T-helper 17 cell (primary cell): ENCODE results near the gene RNF114. TPM values are rescaled to one million over a fixed set of nuclear protein-coding genes. Genes with fewer than 3 reads are reported as not detected.

Source experiments
- ATAC-seq: fragments of 150-1000 bp; cut with Tn5 transposase; 2 replicates; pipeline ENCODE4 v1.10.0; 2021; ENCODE audit warnings: mild to moderate bottlenecking, moderate library complexity
- DNase-seq, 3 donors: peaks; one replicate each; pipeline versions ENCODE4 v3.0.0 to v3.0.0-alpha.2; 2020 to 2021
- H3K9me3 ChIP-seq: one replicate; pipeline ENCODE4 v1.7.0; 2013; ENCODE audit warnings: low read length, mild to moderate bottlenecking; ENCODE audit not compliant: control insufficient read depth, poor library complexity, severe bottlenecking
- H3K27ac Mint-ChIP-seq: one replicate; pipeline ENCODE4 v1.8.0; 2022; ENCODE audit warnings: mild to moderate bottlenecking, moderate library complexity, mixed read lengths
- H3K27me3 Mint-ChIP-seq: one replicate; pipeline ENCODE4 v1.8.0; 2022; ENCODE audit warnings: mixed read lengths
- H3K36me3 Mint-ChIP-seq: one replicate; pipeline ENCODE4 v1.8.0; 2022; ENCODE audit warnings: low read depth, mixed read lengths
- H3K4me1 Mint-ChIP-seq: one replicate; pipeline ENCODE4 v1.8.0; 2022; ENCODE audit warnings: mild to moderate bottlenecking, mixed read lengths
- H3K4me3 Mint-ChIP-seq: one replicate; pipeline ENCODE4 v1.8.0; 2022; ENCODE audit warnings: mild to moderate bottlenecking, moderate library complexity, mixed read lengths
- total RNA-seq, 4 donors: library from RNA in 2 of 4; stranded (reverse) in 2 of 4; gene quantifications; one replicate each; pipeline ENCODE4 v1.2.3 and lab custom pipeline; 2022 to 2026

The RNF114 gene
- total RNA-seq, 2 donors from 2014 or later = 104 to 111 TPM

- no peaks in the 10 kb centered on the region for H3K36me3 Mint-ChIP-seq
- no peak overlapping the region for H3K27ac Mint-ChIP-seq
- no peak for DNase-seq
- no peaks in the 10 kb centered on the region for H3K9me3 ChIP-seq
- peaks cover 6% of the 10 kb centered on the region for H3K4me1 Mint-ChIP-seq
- no peak overlapping the region for H3K4me3 Mint-ChIP-seq
- peaks cover 4% of the 10 kb centered on the region for H3K27me3 Mint-ChIP-seq
- ATAC-seq = no peak
Observed at GRCh38 chr20:49925901-49926454, 10.2 kb upstream of the RNF114 start.

- Mint-ChIP-seq H3K36me3 (no peaks in the 10 kb centered on the region), H3K27ac (no peak overlapping the region), H3K4me3 (no peak overlapping the region), H3K27me3 (peaks cover 4% of the 10 kb centered on the region), H3K4me1 (peaks cover 6% of the 10 kb centered on the region)
- H3K9me3 ChIP-seq = no peaks in the 10 kb centered on the region
- ATAC-seq = peak; percentile 97
- DNase-seq = peak; percentile 58 to 71 (median 60)
Observed at GRCh38 chr20:49928411-49929141, 7.6 kb upstream of the RNF114 start.

GRCh38 chr20:49929142-49929494 lies 7.1 kb upstream of the RNF114 start:
- Mint-ChIP-seq H3K27me3 (peaks cover 4% of the 10 kb centered on the region), H3K4me3 (no peak overlapping the region), H3K27ac (no peak overlapping the region), H3K4me1 (peaks cover 10% of the 10 kb centered on the region), H3K36me3 (no peaks in the 10 kb centered on the region)
- DNase-seq (no peak), ATAC-seq (no peak)
- no peaks in the 10 kb centered on the region for H3K9me3 ChIP-seq

- no peaks in the 10 kb centered on the region for H3K27me3 Mint-ChIP-seq
- H3K4me1 Mint-ChIP-seq = peaks cover 36% of the 10 kb centered on the region
- ATAC-seq = no peak
- no peak for DNase-seq
- H3K4me3 Mint-ChIP-seq = peak overlapping the region; percentile 96
- no peaks in the 10 kb centered on the region for H3K9me3 ChIP-seq
- no peaks in the 10 kb centered on the region for H3K36me3 Mint-ChIP-seq
- H3K27ac Mint-ChIP-seq = no peak overlapping the region
Observed at GRCh38 chr20:49935746-49936152, 448 bp upstream of the RNF114 start.

GRCh38 chr20:49937027-49937929 lies 1.1 kb downstream of the RNF114 start:
- Mint-ChIP-seq H3K27ac (peak overlapping the region; percentile 93), H3K27me3 (no peaks in the 10 kb centered on the region), H3K4me1 (peaks cover 45% of the 10 kb centered on the region), H3K4me3 (peak overlapping the region; percentile 96), H3K36me3 (peaks cover 2% of the 10 kb centered on the region)
- no peak for DNase-seq
- H3K9me3 ChIP-seq = no peaks in the 10 kb centered on the region
- ATAC-seq = no peak

GRCh38 chr20:49938173-49939163 lies 2.3 kb downstream of the RNF114 start:
- Mint-ChIP-seq H3K27me3 (no peaks in the 10 kb centered on the region), H3K4me3 (peak overlapping the region; percentile 96), H3K27ac (peak overlapping the region; percentile 93), H3K4me1 (peaks cover 48% of the 10 kb centered on the region), H3K36me3 (peaks cover 2% of the 10 kb centered on the region)
- ATAC-seq (no peak), DNase-seq (no peak)
- no peaks in the 10 kb centered on the region for H3K9me3 ChIP-seq

- no peaks in the 10 kb centered on the region for H3K27me3 Mint-ChIP-seq
- no peak for DNase-seq
Observed at GRCh38 chr20:49941456-49941855, 5.3 kb downstream of the RNF114 start.

GRCh38 chr20:49942303-49942702 lies 6.1 kb downstream of the RNF114 start:
- H3K27ac Mint-ChIP-seq = no peak overlapping the region
- H3K4me1 Mint-ChIP-seq = peaks cover 39% of the 10 kb centered on the region
- no peaks in the 10 kb centered on the region for H3K27me3 Mint-ChIP-seq
- H3K36me3 Mint-ChIP-seq = peaks cover 4% of the 10 kb centered on the region
- H3K9me3 ChIP-seq = no peaks in the 10 kb centered on the region
- H3K4me3 Mint-ChIP-seq = no peak overlapping the region
- DNase-seq = no peak
- no peak for ATAC-seq

More at GRCh38 chr20:49941456-49941855, 5.3 kb downstream of the RNF114 start:
- Mint-ChIP-seq H3K36me3 (peaks cover 2% of the 10 kb centered on the region), H3K4me1 (peaks cover 45% of the 10 kb centered on the region), H3K4me3 (no peak overlapping the region), H3K27ac (peak overlapping the region; percentile 27)
- H3K9me3 ChIP-seq = no peaks in the 10 kb centered on the region
- ATAC-seq = no peak

GRCh38 chr20:49942942-49943341 lies 6.7 kb downstream of the RNF114 start:
- Mint-ChIP-seq H3K27me3 (no peaks in the 10 kb centered on the region), H3K4me3 (no peak overlapping the region), H3K36me3 (peaks cover 5% of the 10 kb centered on the region), H3K4me1 (peaks cover 35% of the 10 kb centered on the region), H3K27ac (no peak overlapping the region)
- H3K9me3 ChIP-seq = no peaks in the 10 kb centered on the region
- DNase-seq = no peak
- no peak for ATAC-seq

- Mint-ChIP-seq H3K27me3 (no peaks in the 10 kb centered on the region), H3K27ac (no peak overlapping the region), H3K4me3 (no peak overlapping the region), H3K36me3 (peaks cover 10% of the 10 kb centered on the region), H3K4me1 (peaks cover 23% of the 10 kb centered on the region)
- no peaks in the 10 kb centered on the region for H3K9me3 ChIP-seq
- no peak for ATAC-seq
- DNase-seq = no peak
Observed at GRCh38 chr20:49945306-49945700, 9.1 kb downstream of the RNF114 start.

GRCh38 chr20:49945701-49946477 lies 9.7 kb downstream of the RNF114 start:
- DNase-seq = no peak
- H3K9me3 ChIP-seq = no peaks in the 10 kb centered on the region
- H3K36me3 Mint-ChIP-seq = peaks cover 10% of the 10 kb centered on the region
- H3K27ac Mint-ChIP-seq = no peak overlapping the region
- no peaks in the 10 kb centered on the region for H3K27me3 Mint-ChIP-seq
- H3K4me3 Mint-ChIP-seq = no peak overlapping the region
- H3K4me1 Mint-ChIP-seq = peaks cover 22% of the 10 kb centered on the region
- ATAC-seq = no peak

GRCh38 chr20:49948178-49948577 lies 12.0 kb downstream of the RNF114 start:
- DNase-seq = no peak
- ATAC-seq = no peak
- H3K9me3 ChIP-seq = no peaks in the 10 kb centered on the region
- H3K27me3 Mint-ChIP-seq = no peaks in the 10 kb centered on the region
- peak overlapping the region; percentile 49 for H3K4me3 Mint-ChIP-seq
- H3K36me3 Mint-ChIP-seq = peaks cover 11% of the 10 kb centered on the region
- H3K27ac Mint-ChIP-seq = peak overlapping the region; percentile 49
- peaks cover 11% of the 10 kb centered on the region for H3K4me1 Mint-ChIP-seq
